OCI-LY3 (cell line): Measurements from ENCODE around the gene EFCAB6.

Experiments used
- H2AFZ ChIP-seq: fragments of 200-600, 300-600 bp; shearing (Covaris generic); 2 replicates; pipeline ENCODE4 v1.6.0; 2014; ENCODE audit warnings: antibody characterized with exemption, low read depth, low read length
- H3K27ac ChIP-seq: fragments of 200-600, 300-600 bp; sonication (generic); 2 replicates; pipeline ENCODE4 v1.5.1; 2014; ENCODE audit warnings: mild to moderate bottlenecking, low read length, moderate library complexity, mixed read lengths
- H3K27me3 ChIP-seq: fragments of 200-600, 300-600 bp; sonication (generic); 2 replicates; pipeline ENCODE4 v1.6.1; 2014; ENCODE audit warnings: low read depth, low read length, mixed read lengths
- H3K36me3 ChIP-seq: fragments of 200-600, 300-600 bp; sonication (generic); replicated peaks from 2 replicates; pipeline ENCODE3; 2014; ENCODE audit warnings: low read depth, low read length, mixed read lengths
- H3K4me1 ChIP-seq: fragments of 300-600, 200-600 bp; sonication (generic); 2 replicates; pipeline ENCODE4 v1.6.1; 2014; ENCODE audit warnings: low read length, mixed read lengths
- H3K4me2 ChIP-seq: fragments of 200-600, 300-600 bp; sonication (generic); 2 replicates; pipeline ENCODE4 v1.6.1; 2014; ENCODE audit warnings: low read length, mixed read lengths
- H3K4me3 ChIP-seq: fragments of 300-600, 200-600 bp; sonication (generic); 2 replicates; pipeline ENCODE4 v1.5.1; 2014; ENCODE audit warnings: antibody characterized with exemption, mild to moderate bottlenecking, low read length, moderate library complexity
- H3K79me2 ChIP-seq: fragments of 300-600, 200-600 bp; shearing (Covaris generic); 2 replicates; pipeline ENCODE4 v1.6.1; 2014; ENCODE audit warnings: mild to moderate bottlenecking, low read length, mixed read lengths
- H3K9ac ChIP-seq: fragments of 300-600, 200-600 bp; shearing (Covaris generic); 2 replicates; pipeline ENCODE4 v1.6.0; 2014; ENCODE audit warnings: mild to moderate bottlenecking, low read length, moderate library complexity
- H3K9me3 ChIP-seq: fragments of 200-600, 300-600 bp; shearing (Covaris generic); 2 replicates; pipeline ENCODE4 v1.6.1; 2014; ENCODE audit warnings: low read length, mixed read lengths; ENCODE audit not compliant: insufficient read depth
- H4K20me1 ChIP-seq: fragments of 200-600, 300-600 bp; sonication (generic); 2 replicates; pipeline ENCODE4 v1.6.1; 2016; ENCODE audit warnings: low read length, mixed read lengths; ENCODE audit not compliant: insufficient read depth
- EZH2phosphoT487 ChIP-seq: fragments of 200-600 bp; shearing (Covaris generic); IDR thresholded peaks from 2 replicates; pipeline ENCODE4 v1.6.1; 2018; ENCODE audit warnings: antibody characterized with exemption, mixed run types, low read depth
- TF ChIP-seq, protein P1 (sequence below): fragments of 200-600, 300-600 bp; sonication (generic); IDR thresholded peaks from 2 replicates; pipeline ENCODE4 v1.5.1; 2014; ENCODE audit warnings: antibody characterized with exemption, low read length, low read depth

EFCAB6 gene

GRCh38 chr22:43849731-43850130, 37.6 kb upstream of the EFCAB6 start:
- Histone ChIP-seq H3K4me2 (no peak overlapping the region), H3K27me3 (peaks cover 38% of the 10 kb centered on the region), H3K79me2 (no peaks in the 10 kb centered on the region), H3K4me1 (no peaks in the 10 kb centered on the region), H3K27ac (no peak overlapping the region), H3K9me3 (no peaks in the 10 kb centered on the region), H2AFZ (no peak overlapping the region), H3K9ac (no peak overlapping the region), H4K20me1 (no peaks in the 10 kb centered on the region), H3K36me3 (no peaks in the 10 kb centered on the region), H3K4me3 (no peak overlapping the region)
- TF ChIP-seq, protein P1, sequence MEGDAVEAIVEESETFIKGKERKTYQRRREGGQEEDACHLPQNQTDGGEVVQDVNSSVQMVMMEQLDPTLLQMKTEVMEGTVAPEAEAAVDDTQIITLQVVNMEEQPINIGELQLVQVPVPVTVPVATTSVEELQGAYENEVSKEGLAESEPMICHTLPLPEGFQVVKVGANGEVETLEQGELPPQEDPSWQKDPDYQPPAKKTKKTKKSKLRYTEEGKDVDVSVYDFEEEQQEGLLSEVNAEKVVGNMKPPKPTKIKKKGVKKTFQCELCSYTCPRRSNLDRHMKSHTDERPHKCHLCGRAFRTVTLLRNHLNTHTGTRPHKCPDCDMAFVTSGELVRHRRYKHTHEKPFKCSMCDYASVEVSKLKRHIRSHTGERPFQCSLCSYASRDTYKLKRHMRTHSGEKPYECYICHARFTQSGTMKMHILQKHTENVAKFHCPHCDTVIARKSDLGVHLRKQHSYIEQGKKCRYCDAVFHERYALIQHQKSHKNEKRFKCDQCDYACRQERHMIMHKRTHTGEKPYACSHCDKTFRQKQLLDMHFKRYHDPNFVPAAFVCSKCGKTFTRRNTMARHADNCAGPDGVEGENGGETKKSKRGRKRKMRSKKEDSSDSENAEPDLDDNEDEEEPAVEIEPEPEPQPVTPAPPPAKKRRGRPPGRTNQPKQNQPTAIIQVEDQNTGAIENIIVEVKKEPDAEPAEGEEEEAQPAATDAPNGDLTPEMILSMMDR: no peak

GRCh38 chr22:43848366-43849171, 36.5 kb upstream of the EFCAB6 start:
- no peak overlapping the region for H3K27ac ChIP-seq
- H3K9ac ChIP-seq: no peak overlapping the region
- H3K9me3 ChIP-seq: no peaks in the 10 kb centered on the region
- no peaks in the 10 kb centered on the region for H3K4me1 ChIP-seq
- peaks cover 38% of the 10 kb centered on the region for H3K27me3 ChIP-seq
- H4K20me1 ChIP-seq: no peaks in the 10 kb centered on the region
- H3K36me3 ChIP-seq: no peaks in the 10 kb centered on the region
- no peak for TF ChIP-seq EZH2phosphoT487
- TF ChIP-seq, protein P1: no peak; the same call in 1 of the 2 replicates
- H2AFZ ChIP-seq: no peak overlapping the region
- H3K79me2 ChIP-seq: no peaks in the 10 kb centered on the region
- no peak overlapping the region for H3K4me3 ChIP-seq
- H3K4me2 ChIP-seq: no peak overlapping the region

DNA sequence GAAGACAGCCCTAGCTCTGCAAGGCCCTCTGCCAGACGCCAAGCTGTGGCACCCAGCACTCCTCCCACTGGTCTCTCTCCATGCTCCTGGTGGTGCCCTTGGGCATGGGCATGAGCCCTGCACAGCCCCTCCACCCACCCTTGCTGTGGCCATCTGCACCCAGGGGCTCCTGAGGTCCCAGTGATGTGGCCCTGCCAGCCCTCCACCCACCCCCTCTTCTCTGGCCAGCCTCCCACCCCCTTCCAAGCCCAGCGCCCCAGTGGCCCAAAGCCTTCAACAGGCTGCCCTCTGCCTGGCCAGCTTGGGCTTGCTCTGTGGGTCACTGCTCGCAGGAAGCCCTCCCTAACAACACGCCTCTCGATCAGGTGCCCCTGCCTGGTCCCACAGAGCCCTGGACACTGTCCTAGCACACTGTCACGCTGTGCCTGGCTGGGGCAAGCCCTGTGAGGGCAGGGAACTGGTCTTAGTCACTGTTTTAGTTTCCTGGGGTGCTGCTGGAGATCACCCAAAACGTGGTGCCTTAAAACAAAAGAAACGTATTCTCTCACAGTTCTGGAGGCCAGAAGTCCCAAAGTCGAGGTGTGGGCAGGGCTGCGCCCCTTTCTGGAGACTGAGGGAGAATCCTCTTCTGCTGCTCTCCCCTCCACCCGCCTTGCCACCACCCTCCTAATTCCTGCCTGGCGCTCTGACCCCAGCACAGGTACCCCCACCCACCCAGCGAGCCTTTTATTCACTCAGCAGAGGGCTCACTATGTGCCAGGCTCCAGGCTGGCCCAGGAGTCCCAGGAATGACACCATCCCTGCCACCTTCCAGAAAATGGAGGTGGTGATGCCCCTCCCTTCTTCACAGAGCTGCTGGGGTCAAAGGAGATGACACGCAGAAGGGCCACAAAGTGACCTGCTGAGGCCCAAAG, 35.5 kb upstream of the EFCAB6 start:
- Histone ChIP-seq H3K36me3 (no peaks in the 10 kb centered on the region), H3K4me2 (no peak overlapping the region), H3K4me1 (no peaks in the 10 kb centered on the region), H3K27ac (no peak overlapping the region), H3K79me2 (no peaks in the 10 kb centered on the region), H3K27me3 (peaks cover 36% of the 10 kb centered on the region), H3K9me3 (no peaks in the 10 kb centered on the region), H4K20me1 (no peaks in the 10 kb centered on the region), H2AFZ (no peak overlapping the region), H3K9ac (no peak overlapping the region), H3K4me3 (no peak overlapping the region)
- TF ChIP-seq EZH2phosphoT487: no peak
- TF ChIP-seq, protein P1: no peak

DNA sequence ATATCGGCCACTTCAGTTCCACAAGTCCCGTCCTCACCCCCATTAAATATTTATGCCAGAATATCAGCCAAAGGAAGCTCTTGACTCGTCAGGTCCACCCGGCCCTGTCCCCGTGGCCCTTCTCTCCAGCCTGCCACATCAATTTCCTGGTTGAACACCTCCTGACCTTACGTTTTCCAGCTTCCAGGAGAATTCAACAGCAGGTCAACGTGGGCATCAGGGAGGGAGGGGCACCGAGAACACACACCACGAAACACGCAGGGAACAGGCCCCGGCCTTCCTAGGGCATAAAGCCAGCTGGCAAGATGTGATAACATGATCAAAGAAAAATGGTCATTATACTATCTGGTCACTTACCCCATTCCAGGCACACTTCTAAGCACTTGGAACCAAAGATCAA, 34.9 kb upstream of the EFCAB6 start:
- Histone ChIP-seq H2AFZ (no peak overlapping the region), H3K9ac (no peak overlapping the region), H3K27ac (no peak overlapping the region), H3K9me3 (no peaks in the 10 kb centered on the region), H4K20me1 (no peaks in the 10 kb centered on the region), H3K79me2 (no peaks in the 10 kb centered on the region), H3K27me3 (peaks cover 30% of the 10 kb centered on the region), H3K4me3 (no peak overlapping the region), H3K4me1 (no peaks in the 10 kb centered on the region), H3K36me3 (no peaks in the 10 kb centered on the region), H3K4me2 (no peak overlapping the region)
- TF ChIP-seq EZH2phosphoT487: no peak
- TF ChIP-seq, protein P1: no peak
